Stomach (tissue), 4 donors: ENCODE data around the gene UGT1A8.
"Not testable (repeated sequence)": the region's sequence is repeated elsewhere in the genome, so short reads cannot be mapped to it uniquely, and the experiment has no call there.

ENCODE experiments used
- CTCF ChIP-seq, 7 experiments: fragments of 450-650 bp in 4 of 7; fragments of 200-600 bp in 3 of 7; sonication (generic) in 3 of 7; IDR thresholded peaks; one replicate each; pipeline ENCODE4 v1.5.1; 2016 to 2019; ENCODE audit warnings: antibody characterized with exemption in 7 of 7, control low read depth in 2 of 7, mild to moderate bottlenecking in 1 of 7
- POLR2A ChIP-seq, 4 donors: fragments of 450-650 bp; IDR thresholded peaks; one replicate each; pipeline ENCODE4 v1.6.1; 2016; ENCODE audit warnings: antibody characterized with exemption in 4 of 4, control low read depth in 2 of 4, mild to moderate bottlenecking in 1 of 4, moderate library complexity in 1 of 4

- TF ChIP-seq CTCF, POLR2A (IDR thresholded peaks at IDR 0.05): not testable (repeated sequence)
These were observed at the start of gene UGT1A8 for GRCh38 chr2:233617476-233617875.
